ENCODE results near the gene WDR7.

Gene WDR7

DNA sequence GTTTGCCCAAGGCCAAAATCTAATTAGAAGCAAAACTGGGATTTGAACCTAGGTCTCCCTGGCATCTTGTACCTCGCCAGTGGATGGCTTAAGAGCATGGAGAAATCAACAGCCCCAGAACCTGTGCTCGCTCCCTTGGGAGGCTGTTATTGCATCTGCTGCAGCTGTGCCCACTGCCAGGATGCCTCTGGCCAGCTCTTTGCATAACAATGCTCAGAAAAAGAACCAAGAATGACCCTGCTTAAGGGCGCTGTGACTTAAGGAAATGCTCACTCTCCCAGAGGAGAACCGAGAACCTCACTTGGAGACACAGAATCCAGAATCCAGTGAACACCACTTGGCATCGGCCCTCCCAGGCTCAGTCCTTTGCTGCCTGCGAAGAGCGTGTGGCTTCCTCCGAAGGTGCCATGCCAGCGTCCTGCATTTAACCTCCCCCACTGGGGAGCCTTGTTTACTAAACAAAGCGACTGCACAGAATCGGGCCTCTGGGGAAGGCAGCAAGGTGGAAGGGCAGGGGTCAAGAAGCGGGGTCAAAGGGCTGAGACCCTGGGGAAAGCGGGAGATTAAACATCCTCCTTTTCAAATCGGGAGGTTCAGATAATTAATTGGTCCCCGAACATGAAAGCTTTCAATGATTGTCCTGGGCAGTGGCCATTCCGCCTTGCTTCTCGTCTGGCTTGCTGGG lies 424.7 kb downstream of the WDR7 start:
- no peak overlapping the region for H3K9ac ChIP-seq (ENCODE audit: low read length)
- H3K4me3 ChIP-seq (ENCODE audit: low read length) = no peak overlapping the region
- no peaks in the 10 kb centered on the region for H3K79me1 ChIP-seq (ENCODE audit: low read length)
- no peaks in the 10 kb centered on the region for H3K79me2 ChIP-seq (ENCODE audit: control insufficient read depth, insufficient read depth, low read length)
- H2BK5ac ChIP-seq (ENCODE audit: low read length) = no peak overlapping the region
- H2BK120ac ChIP-seq (ENCODE audit: low read depth, low read length) = no peak overlapping the region
- no peak overlapping the region for H3K23ac ChIP-seq (ENCODE audit: low read length)
- no peak overlapping the region for H2AK5ac ChIP-seq (ENCODE audit: low read length)
- no peak overlapping the region for H3K4ac ChIP-seq (ENCODE audit: low read depth, low read length)
- H4K5ac ChIP-seq (ENCODE audit: low read length) = no peak overlapping the region
- DNase-seq = no peak
- no peak overlapping the region for H3K18ac ChIP-seq (ENCODE audit: low read length)
- H3K56ac ChIP-seq (ENCODE audit: low read length) = no peak overlapping the region
- no peak overlapping the region for H4K8ac ChIP-seq (ENCODE audit: low read depth, low read length)
- H3K4me2 ChIP-seq (ENCODE audit: low read length) = no peak overlapping the region
- no peak overlapping the region for H2BK15ac ChIP-seq (replicated peaks; ENCODE audit: low read depth)
- H3K27ac ChIP-seq (ENCODE audit: low read depth, low read length) = no peak overlapping the region
- WGBS (ENCODE audit: extremely low coverage, insufficient coverage, low lambda C conversion rate) = no CpG with 5 or more reads among the region's 17 CpGs
- H3K4me1 ChIP-seq (ENCODE audit: control insufficient read depth, low read depth, low read length) = peaks cover 17% of the 10 kb centered on the region
- no peaks in the 10 kb centered on the region for H3K27me3 ChIP-seq (ENCODE audit: insufficient read depth, low read length, poor library complexity)
- no peaks in the 10 kb centered on the region for H3K36me3 ChIP-seq (ENCODE audit: control insufficient read depth, insufficient read depth, low read length)

DNA sequence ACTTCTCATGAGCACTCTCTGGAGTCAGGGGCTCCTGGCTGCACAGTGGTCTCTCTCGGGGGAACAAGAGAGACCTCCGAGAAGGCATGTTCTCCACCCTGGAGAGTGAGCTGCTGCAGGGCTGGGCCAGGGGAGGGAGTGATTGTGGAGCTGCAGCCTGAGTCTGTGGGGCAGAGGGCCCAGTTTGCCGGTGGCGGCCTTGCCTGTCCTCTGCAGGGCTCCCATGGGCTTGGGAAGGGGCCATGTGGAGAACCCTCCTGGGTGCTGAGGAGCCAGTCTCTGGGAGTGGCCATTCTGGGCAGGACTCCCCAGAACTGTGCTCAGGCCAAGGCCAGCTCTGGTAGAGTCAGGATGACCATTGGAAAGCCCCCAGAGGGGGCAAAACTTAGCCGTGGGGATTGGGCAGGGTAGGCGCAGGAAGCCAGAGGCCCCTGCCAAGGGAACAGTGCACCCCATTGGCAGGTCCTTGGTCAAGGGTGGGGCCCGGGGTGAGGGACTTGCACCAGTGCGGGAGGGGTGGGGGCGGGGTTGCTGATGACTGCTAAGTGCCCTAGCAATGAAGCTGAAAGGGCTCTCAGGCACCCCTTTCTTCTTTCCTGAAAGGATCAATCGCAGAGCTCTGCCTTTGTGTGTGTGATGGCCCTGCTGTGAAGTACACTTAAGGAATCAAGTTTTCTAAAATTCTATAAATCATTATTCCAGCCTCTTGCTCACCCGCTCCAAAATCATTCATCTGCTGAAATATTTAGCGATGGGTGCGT lies 426.0 kb downstream of the WDR7 start:
- Histone ChIP-seq H3K79me2 (ENCODE audit: control insufficient read depth, insufficient read depth, low read length) (no peaks in the 10 kb centered on the region), H4K8ac (ENCODE audit: low read depth, low read length) (no peak overlapping the region), H3K23ac (ENCODE audit: low read length) (no peak overlapping the region), H3K36me3 (ENCODE audit: control insufficient read depth, insufficient read depth, low read length) (no peaks in the 10 kb centered on the region), H3K9ac (ENCODE audit: low read length) (no peak overlapping the region), H3K4ac (ENCODE audit: low read depth, low read length) (no peak overlapping the region), H3K4me1 (ENCODE audit: control insufficient read depth, low read depth, low read length) (peaks cover 17% of the 10 kb centered on the region), H3K56ac (ENCODE audit: low read length) (no peak overlapping the region), H3K79me1 (ENCODE audit: low read length) (no peaks in the 10 kb centered on the region), H2BK120ac (ENCODE audit: low read depth, low read length) (no peak overlapping the region), H2BK5ac (ENCODE audit: low read length) (no peak overlapping the region), H3K4me2 (ENCODE audit: low read length) (no peak overlapping the region), H3K18ac (ENCODE audit: low read length) (no peak overlapping the region), H2BK15ac (replicated peaks; ENCODE audit: low read depth) (no peak overlapping the region), H2AK5ac (ENCODE audit: low read length) (no peak overlapping the region), H3K27ac (ENCODE audit: low read depth, low read length) (no peak overlapping the region), H4K5ac (ENCODE audit: low read length) (no peak overlapping the region), H3K4me3 (ENCODE audit: low read length) (no peak overlapping the region), H3K27me3 (ENCODE audit: insufficient read depth, low read length, poor library complexity) (no peaks in the 10 kb centered on the region)
- DNase-seq = no peak
- WGBS (ENCODE audit: extremely low coverage, insufficient coverage, low lambda C conversion rate) = no CpG with 5 or more reads among the region's 13 CpGs

DNA sequence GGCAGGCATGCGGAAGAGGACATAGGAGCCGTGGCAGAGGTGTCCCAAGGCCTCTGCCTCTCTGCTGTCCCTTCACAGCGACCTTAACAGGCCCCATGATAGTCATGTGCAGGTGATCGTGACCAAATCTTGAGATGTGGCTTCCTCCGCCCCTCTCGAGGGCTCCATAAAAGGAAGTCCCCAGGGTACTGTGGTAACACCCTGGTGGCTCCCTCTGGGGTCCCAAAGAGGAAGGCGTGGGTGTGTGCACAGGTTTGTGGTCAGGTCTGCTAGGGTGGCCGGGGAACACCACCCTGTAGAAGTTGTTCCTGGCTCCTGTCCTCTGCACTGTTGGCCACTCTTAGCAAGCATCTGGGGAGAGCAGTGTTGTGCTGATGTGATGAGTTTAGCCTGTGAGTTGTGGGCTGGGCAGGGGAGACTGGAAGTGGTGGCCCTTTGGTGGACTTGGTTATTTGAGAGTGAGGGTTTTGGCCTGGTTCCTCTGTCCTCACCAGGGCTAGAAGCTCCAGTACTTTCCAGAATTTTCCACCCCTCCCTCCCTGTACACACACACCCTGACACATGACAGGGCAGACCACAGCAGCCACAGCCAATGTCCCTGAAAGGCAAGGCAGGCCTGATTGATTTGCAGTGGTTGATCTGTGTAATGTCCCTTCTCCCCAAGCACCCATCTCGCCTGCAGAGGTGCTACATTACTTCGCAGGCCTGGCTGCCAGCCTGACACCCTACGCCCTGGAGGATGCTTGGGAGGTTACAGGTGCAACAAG lies 426.8 kb downstream of the WDR7 start:
- H2BK120ac ChIP-seq (ENCODE audit: low read depth, low read length) = no peak overlapping the region
- no peaks in the 10 kb centered on the region for H3K79me1 ChIP-seq (ENCODE audit: low read length)
- no peaks in the 10 kb centered on the region for H3K27me3 ChIP-seq (ENCODE audit: insufficient read depth, low read length, poor library complexity)
- no peaks in the 10 kb centered on the region for H3K79me2 ChIP-seq (ENCODE audit: control insufficient read depth, insufficient read depth, low read length)
- no peak overlapping the region for H4K8ac ChIP-seq (ENCODE audit: low read depth, low read length)
- no peak overlapping the region for H3K4ac ChIP-seq (ENCODE audit: low read depth, low read length)
- DNase-seq = no peak
- no peak overlapping the region for H2AK5ac ChIP-seq (ENCODE audit: low read length)
- H3K36me3 ChIP-seq (ENCODE audit: control insufficient read depth, insufficient read depth, low read length) = no peaks in the 10 kb centered on the region
- WGBS (ENCODE audit: extremely low coverage, insufficient coverage, low lambda C conversion rate) = no CpG with 5 or more reads among the region's 11 CpGs
- no peak overlapping the region for H3K23ac ChIP-seq (ENCODE audit: low read length)
- H2BK15ac ChIP-seq (replicated peaks; ENCODE audit: low read depth) = no peak overlapping the region
- H3K4me3 ChIP-seq (ENCODE audit: low read length) = no peak overlapping the region
- H3K4me1 ChIP-seq (ENCODE audit: control insufficient read depth, low read depth, low read length) = peaks cover 11% of the 10 kb centered on the region
- H3K18ac ChIP-seq (ENCODE audit: low read length) = no peak overlapping the region
- no peak overlapping the region for H3K4me2 ChIP-seq (ENCODE audit: low read length)
- no peak overlapping the region for H2BK5ac ChIP-seq (ENCODE audit: low read length)
- no peak overlapping the region for H3K27ac ChIP-seq (ENCODE audit: low read depth, low read length)
- H4K5ac ChIP-seq (ENCODE audit: low read length) = no peak overlapping the region
- H3K9ac ChIP-seq (ENCODE audit: low read length) = no peak overlapping the region
- H3K56ac ChIP-seq (ENCODE audit: low read length) = no peak overlapping the region

DNA sequence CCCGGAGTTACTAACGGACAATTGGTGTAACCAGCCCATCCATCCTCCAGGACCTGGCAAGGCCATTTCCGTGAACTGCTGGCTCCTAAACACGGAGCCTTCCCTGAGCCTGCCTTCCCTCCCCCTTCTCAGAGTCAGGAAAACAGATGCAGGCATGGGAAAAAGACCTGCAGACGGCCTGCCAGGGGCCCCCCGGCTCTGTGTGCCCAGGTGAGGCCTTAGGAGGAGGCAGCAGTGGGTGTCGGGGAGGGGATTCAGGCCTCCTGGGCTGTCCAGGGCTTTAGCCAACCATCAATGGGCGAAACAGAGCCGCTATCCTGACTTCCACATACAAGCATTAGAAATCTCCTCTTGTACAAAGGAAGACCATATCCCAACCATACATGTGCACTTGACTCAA lies 427.5 kb downstream of the WDR7 start:
- Histone ChIP-seq H4K8ac (ENCODE audit: low read depth, low read length) (no peak overlapping the region), H3K18ac (ENCODE audit: low read length) (no peak overlapping the region), H3K9ac (ENCODE audit: low read length) (no peak overlapping the region), H3K27ac (ENCODE audit: low read depth, low read length) (no peak overlapping the region), H3K4me3 (ENCODE audit: low read length) (no peak overlapping the region), H3K27me3 (ENCODE audit: insufficient read depth, low read length, poor library complexity) (no peaks in the 10 kb centered on the region), H3K4me2 (ENCODE audit: low read length) (no peak overlapping the region), H3K23ac (ENCODE audit: low read length) (no peak overlapping the region), H3K4me1 (ENCODE audit: control insufficient read depth, low read depth, low read length) (peaks cover 11% of the 10 kb centered on the region), H4K5ac (ENCODE audit: low read length) (no peak overlapping the region), H2BK15ac (replicated peaks; ENCODE audit: low read depth) (no peak overlapping the region), H3K79me1 (ENCODE audit: low read length) (no peaks in the 10 kb centered on the region), H3K36me3 (ENCODE audit: control insufficient read depth, insufficient read depth, low read length) (no peaks in the 10 kb centered on the region), H2AK5ac (ENCODE audit: low read length) (no peak overlapping the region), H3K56ac (ENCODE audit: low read length) (no peak overlapping the region), H2BK120ac (ENCODE audit: low read depth, low read length) (no peak overlapping the region), H2BK5ac (ENCODE audit: low read length) (no peak overlapping the region), H3K79me2 (ENCODE audit: control insufficient read depth, insufficient read depth, low read length) (no peaks in the 10 kb centered on the region), H3K4ac (ENCODE audit: low read depth, low read length) (no peak overlapping the region)
- WGBS (ENCODE audit: extremely low coverage, insufficient coverage, low lambda C conversion rate) = no CpG with 5 or more reads among the region's 9 CpGs
- no peak for DNase-seq

DNA sequence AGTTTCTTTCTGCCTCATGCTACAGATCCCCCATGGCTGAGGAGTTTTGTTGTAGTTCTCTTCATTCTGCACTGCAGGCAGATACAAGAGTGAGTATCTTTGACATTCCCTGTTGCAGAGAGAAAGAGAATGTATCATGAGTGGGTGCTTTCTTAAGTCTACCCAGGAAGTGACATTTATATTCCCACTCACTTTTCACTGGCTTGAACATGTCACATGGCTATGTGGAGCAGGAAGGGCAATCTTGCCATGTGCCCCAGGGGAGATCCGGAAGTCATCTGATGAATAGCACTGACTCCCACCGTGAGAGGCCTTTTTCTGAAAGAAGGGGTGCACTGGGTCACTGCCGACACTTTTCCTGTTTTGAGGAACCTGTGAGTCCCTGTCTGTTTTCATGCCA lies 429.3 kb downstream of the WDR7 start:
- Histone ChIP-seq H3K9ac (ENCODE audit: low read length) (no peak overlapping the region), H3K23ac (ENCODE audit: low read length) (no peak overlapping the region), H3K4me2 (ENCODE audit: low read length) (no peak overlapping the region), H3K27me3 (ENCODE audit: insufficient read depth, low read length, poor library complexity) (no peaks in the 10 kb centered on the region), H2AK5ac (ENCODE audit: low read length) (no peak overlapping the region), H2BK15ac (replicated peaks; ENCODE audit: low read depth) (no peak overlapping the region), H2BK120ac (ENCODE audit: low read depth, low read length) (no peak overlapping the region), H3K79me2 (ENCODE audit: control insufficient read depth, insufficient read depth, low read length) (no peaks in the 10 kb centered on the region), H3K4me3 (ENCODE audit: low read length) (no peak overlapping the region), H3K4ac (ENCODE audit: low read depth, low read length) (no peak overlapping the region), H3K4me1 (ENCODE audit: control insufficient read depth, low read depth, low read length) (peaks cover 16% of the 10 kb centered on the region), H3K27ac (ENCODE audit: low read depth, low read length) (no peak overlapping the region), H3K79me1 (ENCODE audit: low read length) (no peaks in the 10 kb centered on the region), H2BK5ac (ENCODE audit: low read length) (no peak overlapping the region), H4K8ac (ENCODE audit: low read depth, low read length) (no peak overlapping the region), H4K5ac (ENCODE audit: low read length) (no peak overlapping the region), H3K18ac (ENCODE audit: low read length) (no peak overlapping the region), H3K56ac (ENCODE audit: low read length) (no peak overlapping the region), H3K36me3 (ENCODE audit: control insufficient read depth, insufficient read depth, low read length) (no peaks in the 10 kb centered on the region)
- WGBS (ENCODE audit: extremely low coverage, insufficient coverage, low lambda C conversion rate) = no CpG with 5 or more reads among the region's 3 CpGs
- no peak for DNase-seq

Data from mesendoderm (in vitro differentiated cells).